Testis (tissue), 2 donors: Measurements from ENCODE around the gene DDHD1.

ENCODE experiments used
- POLR2A ChIP-seq: fragments of 450-650 bp; IDR thresholded peaks from one replicate; pipeline ENCODE4 v1.6.1; 2017; ENCODE audit warnings: antibody characterized with exemption, mild to moderate bottlenecking, moderate library complexity
- TF ChIP-seq, protein P1 (sequence below), 3 experiments: fragments of 450-650 bp in 2 of 3; fragments of 200-600 bp in 1 of 3; sonication (generic) in 1 of 3; IDR thresholded peaks; one replicate each; pipeline ENCODE4 v1.5.1; 2016 to 2019; ENCODE audit warnings: antibody characterized with exemption in 3 of 3, mild to moderate bottlenecking in 2 of 3, moderate library complexity in 1 of 3

DNA sequence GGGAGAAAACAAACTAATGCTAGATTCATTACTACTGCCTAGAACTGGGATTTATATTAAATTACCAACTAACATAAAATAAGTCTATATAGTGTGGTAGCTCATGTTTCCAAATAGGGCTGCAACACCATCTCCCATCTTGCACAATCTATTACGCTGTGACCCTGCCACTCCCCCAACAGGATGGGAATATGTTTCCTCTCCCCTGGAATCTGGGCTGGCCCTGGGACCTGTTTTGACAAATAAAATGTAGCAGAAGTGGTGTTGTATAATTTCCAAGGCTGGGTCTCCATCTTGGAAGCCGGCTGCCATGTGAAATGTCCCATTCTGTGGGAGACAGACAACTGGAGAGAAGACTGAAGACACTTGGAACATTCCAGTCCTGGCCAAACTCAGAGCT is 156.6 kb downstream of the DDHD1 start:
- no peak for TF ChIP-seq POLR2A
- TF ChIP-seq, protein P1, sequence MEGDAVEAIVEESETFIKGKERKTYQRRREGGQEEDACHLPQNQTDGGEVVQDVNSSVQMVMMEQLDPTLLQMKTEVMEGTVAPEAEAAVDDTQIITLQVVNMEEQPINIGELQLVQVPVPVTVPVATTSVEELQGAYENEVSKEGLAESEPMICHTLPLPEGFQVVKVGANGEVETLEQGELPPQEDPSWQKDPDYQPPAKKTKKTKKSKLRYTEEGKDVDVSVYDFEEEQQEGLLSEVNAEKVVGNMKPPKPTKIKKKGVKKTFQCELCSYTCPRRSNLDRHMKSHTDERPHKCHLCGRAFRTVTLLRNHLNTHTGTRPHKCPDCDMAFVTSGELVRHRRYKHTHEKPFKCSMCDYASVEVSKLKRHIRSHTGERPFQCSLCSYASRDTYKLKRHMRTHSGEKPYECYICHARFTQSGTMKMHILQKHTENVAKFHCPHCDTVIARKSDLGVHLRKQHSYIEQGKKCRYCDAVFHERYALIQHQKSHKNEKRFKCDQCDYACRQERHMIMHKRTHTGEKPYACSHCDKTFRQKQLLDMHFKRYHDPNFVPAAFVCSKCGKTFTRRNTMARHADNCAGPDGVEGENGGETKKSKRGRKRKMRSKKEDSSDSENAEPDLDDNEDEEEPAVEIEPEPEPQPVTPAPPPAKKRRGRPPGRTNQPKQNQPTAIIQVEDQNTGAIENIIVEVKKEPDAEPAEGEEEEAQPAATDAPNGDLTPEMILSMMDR (IDR thresholded peaks at IDR 0.05) = no peak
